Osteocyte (in vitro differentiated cells): ENCODE data around the gene USP27X. TPM values are rescaled to one million over a fixed set of nuclear protein-coding genes. Genes with fewer than 3 reads are reported as not detected.

Experiments used
- DNase-seq: peaks from one replicate; pipeline ENCODE4 v3.0.0; 2021; ENCODE audit warnings: mixed read lengths; ENCODE audit not compliant: unreplicated experiment; ENCODE audit errors: extremely low spot score
- H3K27ac Mint-ChIP-seq: one replicate; pipeline ENCODE4 v1.8.0; 2021; ENCODE audit warnings: mild to moderate bottlenecking, mixed read lengths; ENCODE audit not compliant: unreplicated experiment
- H3K27me3 Mint-ChIP-seq: one replicate; pipeline ENCODE4 v1.8.0; 2021; ENCODE audit warnings: mixed read lengths; ENCODE audit not compliant: unreplicated experiment
- H3K36me3 Mint-ChIP-seq: one replicate; pipeline ENCODE4 v1.8.0; 2021; ENCODE audit warnings: mixed read lengths; ENCODE audit not compliant: unreplicated experiment
- H3K4me1 Mint-ChIP-seq: one replicate; pipeline ENCODE4 v1.8.0; 2021; ENCODE audit warnings: mixed read lengths; ENCODE audit not compliant: unreplicated experiment
- H3K4me3 Mint-ChIP-seq: one replicate; pipeline ENCODE4 v1.8.0; 2021; ENCODE audit warnings: mild to moderate bottlenecking, moderate library complexity, mixed read lengths; ENCODE audit not compliant: unreplicated experiment
- H3K9me3 Mint-ChIP-seq: one replicate; pipeline ENCODE4 v1.8.0; 2021; ENCODE audit warnings: mixed read lengths; ENCODE audit not compliant: unreplicated experiment
- CTCF ChIP-seq: fragments of 200-600 bp; sonication (generic); IDR thresholded peaks from 2 replicates; pipeline ENCODE4 v1.5.0; 2021; ENCODE audit warnings: antibody characterized with exemption, mild to moderate bottlenecking, moderate library complexity
- total RNA-seq: library from RNA; stranded (reverse); gene quantifications from 2 replicates; pipeline ENCODE4 v1.2.1, GENCODE V29; 2021

The USP27X gene
- total RNA-seq, 1 donor from 2014 or later = 4.6 TPM

GRCh38 chrX:49910344-49910743 lies 31.1 kb downstream of the USP27X start:
- no peak for TF ChIP-seq CTCF
- Mint-ChIP-seq H3K4me1 (no peaks in the 10 kb centered on the region), H3K27me3 (peaks cover 25% of the 10 kb centered on the region), H3K27ac (no peak overlapping the region), H3K4me3 (no peak overlapping the region), H3K9me3 (no peaks in the 10 kb centered on the region), H3K36me3 (no peaks in the 10 kb centered on the region)
- DNase-seq = no peak

GRCh38 chrX:49912086-49912485 lies 32.8 kb downstream of the USP27X start:
- Mint-ChIP-seq H3K36me3 (no peaks in the 10 kb centered on the region), H3K27me3 (peaks cover 23% of the 10 kb centered on the region), H3K4me1 (no peaks in the 10 kb centered on the region), H3K9me3 (no peaks in the 10 kb centered on the region), H3K4me3 (no peak overlapping the region), H3K27ac (no peak overlapping the region)
- no peak for DNase-seq
- TF ChIP-seq CTCF = no peak

GRCh38 chrX:49912861-49913260 lies 33.6 kb downstream of the USP27X start:
- DNase-seq = no peak
- peaks cover 19% of the 10 kb centered on the region for H3K27me3 Mint-ChIP-seq
- no peaks in the 10 kb centered on the region for H3K9me3 Mint-ChIP-seq
- H3K4me3 Mint-ChIP-seq = no peak overlapping the region
- no peaks in the 10 kb centered on the region for H3K4me1 Mint-ChIP-seq
- no peak for TF ChIP-seq CTCF
- H3K36me3 Mint-ChIP-seq = no peaks in the 10 kb centered on the region
- no peak overlapping the region for H3K27ac Mint-ChIP-seq

GRCh38 chrX:49915361-49916222 lies 36.3 kb downstream of the USP27X start:
- Mint-ChIP-seq H3K9me3 (no peaks in the 10 kb centered on the region), H3K27ac (no peak overlapping the region), H3K36me3 (no peaks in the 10 kb centered on the region), H3K27me3 (no peaks in the 10 kb centered on the region), H3K4me3 (no peak overlapping the region), H3K4me1 (no peaks in the 10 kb centered on the region)
- peak; percentile 82 for TF ChIP-seq CTCF
- DNase-seq = no peak

GRCh38 chrX:49919617-49920016 lies 40.3 kb downstream of the USP27X start:
- peaks cover 9% of the 10 kb centered on the region for H3K4me1 Mint-ChIP-seq
- DNase-seq = no peak
- no peak overlapping the region for H3K4me3 Mint-ChIP-seq
- TF ChIP-seq CTCF = peak; percentile 73
- H3K9me3 Mint-ChIP-seq = no peaks in the 10 kb centered on the region
- H3K36me3 Mint-ChIP-seq = no peaks in the 10 kb centered on the region
- no peaks in the 10 kb centered on the region for H3K27me3 Mint-ChIP-seq
- H3K27ac Mint-ChIP-seq = no peak overlapping the region
